ENCODE results near the gene GRIN3A. TPM values are rescaled to one million over a fixed set of nuclear protein-coding genes. Genes with fewer than 3 reads are reported as not detected.

GRIN3A gene
- polyA plus RNA-seq, 2 donors: under 0.01 TPM; not detected in 1

DNA sequence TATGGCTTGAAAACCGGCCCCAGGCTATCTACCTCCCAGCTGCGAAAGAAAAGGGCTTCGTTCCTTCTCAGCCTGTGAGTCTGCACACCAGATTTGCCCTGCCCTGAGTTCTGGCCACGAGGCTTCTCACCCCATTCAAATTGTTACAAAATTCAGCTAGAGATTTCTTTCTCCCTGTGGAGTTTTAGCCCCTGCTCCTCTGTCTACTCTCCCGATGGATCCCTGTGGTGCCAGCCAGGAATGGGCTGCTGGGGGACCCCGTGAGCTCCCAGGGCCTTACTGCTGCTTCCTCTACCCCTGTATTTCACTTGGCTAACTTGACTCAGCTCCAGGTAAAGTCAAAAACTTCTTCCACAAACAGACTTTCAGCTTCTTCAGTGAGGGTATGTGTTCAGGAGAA lies 214.1 kb downstream of the GRIN3A start:
- no peaks in the 10 kb centered on the region for H3K9me3 ChIP-seq (ENCODE audit: control insufficient read depth in 2 of 2, insufficient read depth in 1 of 2, low read depth in 1 of 2, low read length in 1 of 2)
- no peak overlapping the region for H3K27ac ChIP-seq (ENCODE audit: low read depth in 2 of 2, low read length in 1 of 2)
- H3K36me3 ChIP-seq (ENCODE audit: control insufficient read depth in 2 of 2, insufficient read depth in 2 of 2, low read length in 1 of 2): no peaks in the 10 kb centered on the region
- no peaks in the 10 kb centered on the region for H3K4me1 ChIP-seq (ENCODE audit: control insufficient read depth in 2 of 2, insufficient read depth in 2 of 2, low read length in 1 of 2)
- no peaks in the 10 kb centered on the region for H3K27me3 ChIP-seq (ENCODE audit: control insufficient read depth in 1 of 2, insufficient read depth in 2 of 2, low read length in 2 of 2)
- WGBS, 2 donors: 82 to 87% methylated on average over 6 of the region's 6 CpGs
- H3K4me3 ChIP-seq (ENCODE audit: low read depth in 1 of 2, low read length in 2 of 2): no peak overlapping the region

Other genes with a start within 250 kb of the GRIN3A start
- gene RNF20, start 204.8 kb downstream of the GRIN3A start, polyA plus RNA-seq: 10 to 100 TPM; 12.0 to 12.7 TPM
- gene PPP3R2, start 143.7 kb downstream of the GRIN3A start, polyA plus RNA-seq: not detected